Mammary epithelial cell (primary cell): ENCODE data around the gene SPAG6.
A peak's percentile ranks its signal among the peaks of the same experiment; 100 is the strongest.

Experiments
- CTCF ChIP-seq, 2 donors: IDR thresholded peaks in 1 of 2; conservative IDR thresholded peaks in 1 of 2; 2 replicates each; pipeline ENCODE4 v1.5.1; 2011 to 2012; ENCODE audit warnings: inconsistent platforms in 2 of 2, low read length in 2 of 2, mild to moderate bottlenecking in 2 of 2, control low read depth in 1 of 2, low read depth in 1 of 2; ENCODE audit not compliant: insufficient read depth in 1 of 2; ENCODE audit errors: extremely low read depth in 1 of 2
- EZH2 ChIP-seq: IDR thresholded peaks from 2 replicates; pipeline ENCODE4 v1.6.1; 2012; ENCODE audit warnings: low read length, inconsistent platforms, borderline replicate concordance

- TF ChIP-seq EZH2 (no peak), CTCF (conservative IDR thresholded peaks at IDR 0.05 in 1 of 2, IDR thresholded peaks at IDR 0.05 in 1 of 2; ENCODE audit: extremely low read depth in 1 of 2, insufficient read depth in 1 of 2, low read depth in 1 of 2, low read length in 2 of 2) (peak in 1 of 2 donors; percentile 7)
Measured at GRCh38 chr10:22335173-22335933, 9.9 kb upstream of the SPAG6 start.
